Measurements from ENCODE around the gene AMBRA1.
A peak's percentile ranks its signal among the peaks of the same experiment; 100 is the strongest.
"Not testable (repeated sequence)": the region's sequence is repeated elsewhere in the genome, so short reads cannot be mapped to it uniquely, and the experiment has no call there.

AMBRA1 gene

GRCh38 chr11:46378811-46379481, 214.9 kb downstream of the AMBRA1 start:
- no peak for DNase-seq

GRCh38 chr11:46378296-46378695, 215.5 kb downstream of the AMBRA1 start:
- DNase-seq: no peak

DNA sequence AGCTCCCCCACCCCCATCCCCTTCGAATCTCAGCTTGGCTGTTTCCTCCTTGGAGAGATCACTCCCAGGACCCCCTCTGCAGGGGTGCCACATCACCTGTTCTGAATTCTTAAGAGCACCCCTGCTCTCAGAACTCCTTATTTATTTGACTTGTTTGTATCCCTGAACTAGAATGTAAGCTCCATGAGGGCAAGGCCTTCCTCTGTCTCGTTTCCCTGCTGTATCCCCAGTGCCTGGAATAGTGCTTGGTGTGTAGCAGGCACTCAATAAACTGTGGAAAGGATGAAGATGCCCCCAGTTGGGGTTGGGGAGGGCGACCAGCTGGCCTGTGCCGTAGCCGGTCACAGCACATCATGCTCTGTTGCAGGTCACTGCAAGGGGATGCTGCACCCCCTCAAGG, 216.0 kb downstream of the AMBRA1 start:
- DNase-seq: no peak

DNA sequence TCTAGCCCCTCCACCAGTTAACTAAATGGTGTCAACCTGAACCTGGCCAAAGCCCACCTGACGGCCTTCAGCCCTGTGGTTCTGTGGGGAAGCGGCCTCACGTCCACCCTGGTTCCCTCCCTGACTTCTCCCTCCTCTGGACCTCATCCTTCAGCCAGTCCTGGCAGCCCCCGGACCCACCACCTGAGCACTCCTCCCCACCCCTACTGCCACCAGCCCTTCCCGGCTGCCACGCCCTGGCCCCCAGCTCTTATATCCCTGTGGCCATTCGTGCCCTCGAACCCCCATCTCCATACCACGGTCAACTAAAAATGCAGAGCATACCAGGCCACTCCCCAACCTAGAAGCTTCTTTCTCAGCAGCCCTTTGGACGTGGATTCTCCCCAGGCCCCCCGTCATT, 216.5 kb downstream of the AMBRA1 start:
- no peak for DNase-seq

DNA sequence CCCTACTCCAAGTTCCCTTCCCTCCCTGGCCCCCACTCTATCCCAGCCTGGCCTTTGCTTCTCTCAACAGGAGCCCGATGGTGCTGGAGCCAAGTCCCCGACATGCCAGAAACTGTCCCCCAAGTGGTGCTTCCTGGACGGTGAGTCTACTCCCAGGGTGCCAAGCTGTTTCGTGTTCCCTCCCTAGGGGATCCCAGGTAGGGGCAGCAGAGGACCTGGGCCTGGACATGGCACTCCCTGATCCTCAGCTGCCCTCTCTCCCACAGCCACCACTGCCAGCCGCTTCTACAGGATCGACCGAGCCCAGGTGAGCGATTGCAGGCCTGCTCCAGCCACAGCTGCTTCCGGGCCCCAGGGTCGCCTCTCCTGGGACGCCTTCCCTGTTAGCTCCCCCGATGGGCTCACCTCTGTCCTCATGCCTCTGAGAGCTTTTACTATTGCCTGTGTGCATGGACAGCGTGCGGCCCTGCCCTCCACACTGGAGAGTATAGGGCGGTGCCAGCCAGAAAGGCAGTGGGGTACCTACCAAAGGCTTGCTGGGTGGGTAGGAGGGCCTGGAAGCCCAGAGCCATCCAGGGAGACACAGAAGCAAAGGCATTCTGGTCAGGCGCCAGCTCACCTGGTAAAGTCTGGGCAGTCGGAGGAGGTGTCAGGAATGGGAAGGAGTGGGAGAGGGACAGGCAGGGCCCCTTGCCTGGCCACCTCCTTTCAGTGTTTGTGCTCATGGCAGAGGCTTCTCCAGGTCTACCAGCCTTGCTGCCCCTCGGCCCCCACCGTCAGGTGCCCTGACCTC, 217.4 kb downstream of the AMBRA1 start:
- DNase-seq: no peak

DNA sequence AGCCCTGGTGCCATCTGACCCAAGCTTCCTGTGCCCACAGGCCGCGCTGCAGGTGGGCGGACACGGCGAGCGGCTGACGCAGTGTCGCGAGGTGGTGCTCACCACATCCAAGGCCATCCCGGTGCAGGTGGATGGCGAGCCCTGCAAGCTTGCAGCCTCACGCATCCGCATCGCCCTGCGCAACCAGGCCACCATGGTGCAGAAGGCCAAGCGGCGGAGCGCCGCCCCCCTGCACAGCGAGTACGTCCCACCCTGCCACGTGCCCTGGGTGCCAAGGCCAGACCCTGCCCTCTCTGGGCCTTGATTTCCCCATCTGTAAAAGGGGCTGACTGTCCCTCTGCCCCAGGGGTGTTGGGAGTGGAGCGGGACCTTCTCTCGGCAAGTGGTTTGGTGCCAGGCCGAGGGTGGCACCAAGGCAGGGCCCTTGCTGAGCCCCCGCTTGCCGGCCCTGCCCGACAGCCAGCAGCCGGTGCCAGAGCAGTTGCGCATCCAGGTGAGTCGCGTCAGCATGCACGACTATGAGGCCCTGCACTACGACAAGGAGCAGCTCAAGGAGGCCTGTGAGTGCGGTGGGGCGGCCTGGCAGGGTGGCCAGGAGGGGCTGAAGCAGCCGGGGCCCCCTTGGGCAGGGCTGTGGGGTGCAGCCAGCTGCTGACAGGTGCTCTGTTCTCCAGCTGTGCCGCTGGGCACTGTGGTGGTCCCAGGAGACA, 218.3 kb downstream of the AMBRA1 start:
- DNase-seq: no peak

- no peak for DNase-seq
Observed at GRCh38 chr11:46374815-46375214, 219.0 kb downstream of the AMBRA1 start.

- DNase-seq: no peak
Observed at GRCh38 chr11:46373787-46374740, 219.8 kb downstream of the AMBRA1 start.

- DNase-seq: not testable (repeated sequence)
Observed at GRCh38 chr11:46372501-46372900, 221.3 kb downstream of the AMBRA1 start.

DNA sequence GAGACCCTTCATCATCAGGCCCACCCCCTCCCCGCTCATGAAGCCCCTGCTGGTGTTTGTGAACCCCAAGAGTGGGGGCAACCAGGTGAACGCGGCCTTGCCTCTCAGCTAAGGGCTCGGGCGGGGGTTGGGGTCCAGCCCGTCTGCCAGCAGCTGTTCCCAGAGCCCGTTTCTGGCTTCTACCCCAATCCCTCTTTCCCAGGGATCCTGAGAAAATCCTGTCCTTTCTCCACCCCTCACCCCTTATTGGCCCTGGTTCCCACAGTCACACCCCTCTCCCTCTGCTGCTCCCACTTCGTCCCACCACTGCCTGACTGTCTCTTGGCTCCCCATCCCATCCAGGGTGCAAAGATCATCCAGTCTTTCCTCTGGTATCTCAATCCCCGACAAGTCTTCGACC, 221.7 kb downstream of the AMBRA1 start:
- DNase-seq: no peak

DNA sequence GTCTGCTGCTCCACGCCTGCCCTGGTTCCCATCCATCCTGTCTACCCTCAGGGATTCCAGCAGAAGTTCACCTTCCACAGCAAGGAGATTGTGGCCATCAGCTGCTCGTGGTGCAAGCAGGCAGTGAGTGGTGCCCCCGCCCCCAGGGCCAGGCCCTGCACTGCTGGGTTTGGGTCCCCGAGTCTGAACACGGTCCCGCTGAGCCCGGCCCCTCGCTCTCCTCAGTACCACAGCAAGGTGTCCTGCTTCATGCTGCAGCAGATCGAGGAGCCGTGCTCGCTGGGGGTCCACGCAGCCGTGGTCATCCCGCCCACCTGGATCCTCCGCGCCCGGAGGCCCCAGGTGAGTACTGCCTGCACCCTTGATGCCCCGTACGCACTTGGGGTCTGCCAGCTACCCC, 222.6 kb downstream of the AMBRA1 start:
- DNase-seq: not testable (repeated sequence)

GRCh38 chr11:46370253-46370652, 223.6 kb downstream of the AMBRA1 start:
- DNase-seq: no peak

DNA sequence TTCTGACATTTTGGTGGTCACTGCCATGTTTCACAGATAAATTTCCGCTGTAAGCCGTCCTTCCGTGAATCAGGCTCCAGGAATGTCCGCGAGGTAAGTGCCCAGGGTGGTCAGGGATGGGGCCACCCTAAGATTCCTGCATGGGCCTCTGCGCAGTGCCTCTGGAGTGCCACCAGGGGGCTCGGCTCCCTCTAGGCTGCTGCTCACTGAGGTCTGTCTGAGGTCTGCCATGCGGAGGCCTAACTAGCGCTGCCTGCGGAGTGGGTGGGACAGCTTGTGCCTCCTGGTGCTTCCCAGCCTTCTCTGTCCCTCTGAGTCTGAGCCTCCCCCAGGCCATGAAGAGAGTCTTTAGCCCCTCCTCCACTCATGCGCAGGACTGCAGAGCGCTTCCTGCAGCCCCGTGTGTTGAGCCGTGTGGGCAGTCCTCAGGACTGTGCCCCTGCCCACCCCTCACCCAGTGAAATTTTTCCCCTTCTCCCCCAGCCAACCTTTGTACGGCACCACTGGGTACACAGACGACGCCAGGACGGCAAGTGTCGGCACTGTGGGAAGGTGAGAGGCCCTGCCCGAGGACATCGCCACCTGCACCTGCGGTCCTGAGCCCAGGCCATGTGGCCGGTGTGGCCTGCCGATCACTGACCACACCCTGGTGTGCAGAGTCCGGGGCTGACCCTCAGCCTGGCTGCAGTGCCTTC, 224.2 kb downstream of the AMBRA1 start:
- DNase-seq: peak; percentile 46

DNA sequence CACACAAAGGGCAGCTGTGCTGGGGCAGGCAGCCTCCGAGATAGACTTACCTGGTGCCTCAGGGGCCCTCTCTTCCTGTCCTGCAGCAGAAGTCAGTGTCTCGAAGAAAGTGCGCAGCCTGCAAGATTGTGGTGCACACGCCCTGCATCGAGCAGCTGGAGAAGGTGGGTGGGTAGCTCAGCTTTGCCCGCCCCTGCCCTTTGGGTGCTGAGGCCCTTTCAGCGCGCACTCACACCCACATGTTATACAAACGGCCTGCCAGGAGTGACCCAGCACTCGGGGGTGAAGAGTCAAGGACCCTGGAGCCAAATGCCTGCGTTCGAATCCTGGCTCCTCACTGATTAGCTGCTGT, 225.9 kb downstream of the AMBRA1 start:
- no peak for DNase-seq

GRCh38 chr11:46367244-46367915, 226.4 kb downstream of the AMBRA1 start:
- peak; percentile 28 for DNase-seq

- DNase-seq: no peak
Observed at GRCh38 chr11:46366661-46367161, 227.1 kb downstream of the AMBRA1 start.

DNA sequence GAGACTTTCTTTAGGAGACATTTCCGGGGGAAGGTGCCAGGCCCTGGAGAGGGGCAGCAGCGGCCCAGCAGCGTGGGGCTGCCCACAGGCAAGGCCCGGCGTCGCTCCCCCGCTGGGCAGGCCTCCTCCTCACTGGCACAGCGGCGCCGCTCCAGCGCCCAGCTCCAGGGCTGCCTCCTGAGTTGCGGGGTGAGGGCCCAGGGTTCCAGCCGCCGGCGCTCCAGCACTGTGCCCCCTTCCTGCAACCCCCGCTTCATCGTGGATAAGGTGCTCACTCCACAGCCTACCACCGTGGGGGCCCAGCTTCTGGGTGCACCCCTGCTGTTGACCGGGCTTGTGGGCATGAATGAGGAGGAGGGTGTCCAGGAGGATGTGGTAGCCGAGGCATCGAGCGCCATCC, 227.6 kb downstream of the AMBRA1 start:
- no peak for DNase-seq

DNA sequence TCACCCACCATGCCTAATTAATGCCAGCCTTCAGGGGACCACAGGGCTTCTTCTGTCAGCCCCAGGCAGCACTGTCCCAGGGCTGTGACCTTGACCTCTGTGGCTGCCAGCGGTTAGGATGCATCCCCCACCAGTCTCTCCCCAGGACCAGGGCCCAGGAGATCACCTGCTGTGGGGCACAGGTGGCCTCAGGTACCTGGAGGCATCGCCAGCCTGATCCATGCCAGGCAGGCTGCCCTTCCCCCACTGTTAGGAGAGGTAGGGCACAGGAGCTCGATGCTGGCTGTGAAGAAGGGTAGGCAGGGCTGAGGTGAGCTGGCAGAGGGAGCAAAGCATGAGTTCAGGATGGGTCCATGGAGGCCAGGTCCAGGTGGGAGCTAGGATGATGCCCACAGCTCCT, 229.0 kb downstream of the AMBRA1 start:
- DNase-seq: no peak

- no peak for DNase-seq
Observed at GRCh38 chr11:46364056-46364455, 229.8 kb downstream of the AMBRA1 start.

GRCh38 chr11:46363455-46364005, 230.3 kb downstream of the AMBRA1 start:
- no peak for DNase-seq

- no peak for DNase-seq
Observed at GRCh38 chr11:46363031-46363407, 230.8 kb downstream of the AMBRA1 start.

All from NCI-H1436 (cell line).